ENCODE results near the gene PRSS35. TPM values are rescaled to one million over a fixed set of nuclear protein-coding genes. Genes with fewer than 3 reads are reported as not detected.

The PRSS35 gene
- total RNA-seq, 2 experiments from 2014 or later = not detected

DNA sequence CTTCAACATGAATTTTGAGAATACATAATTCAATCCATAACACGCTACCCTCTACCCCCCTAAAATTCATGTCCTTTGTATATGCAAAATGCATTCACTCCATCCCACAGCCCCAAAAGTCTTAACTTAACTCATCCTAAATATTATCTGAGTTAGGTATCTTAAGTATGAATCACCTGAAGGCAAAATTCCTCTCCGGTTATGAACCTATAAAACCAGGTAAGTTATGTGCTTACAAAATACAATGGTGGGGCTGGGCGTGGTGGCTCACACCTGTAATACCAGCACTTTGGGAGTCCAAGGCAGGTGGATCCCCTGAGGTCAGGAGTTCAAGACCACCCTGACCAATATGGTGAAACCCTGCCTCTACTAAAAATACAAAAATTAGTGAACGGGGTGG, 23.5 kb upstream of the PRSS35 start:
- H3K27me3 Mint-ChIP-seq = no peaks in the 10 kb centered on the region
- ATAC-seq (no peak), DNase-seq (no peak)
- no peak overlapping the region for H3K27ac Mint-ChIP-seq
- H3K9me3 Mint-ChIP-seq (ENCODE audit: low read depth) = no peaks in the 10 kb centered on the region
- H3K4me1 Mint-ChIP-seq = no peaks in the 10 kb centered on the region
- CTCF ChIA-PET = no interaction called here
- no peak overlapping the region for H3K4me3 Mint-ChIP-seq
- H3K36me3 Mint-ChIP-seq = no peaks in the 10 kb centered on the region

GRCh38 chr6:83490217-83490807, 22.0 kb upstream of the PRSS35 start:
- no peaks in the 10 kb centered on the region for H3K4me1 Mint-ChIP-seq
- CTCF ChIA-PET = no interaction called here
- H3K27ac Mint-ChIP-seq = no peak overlapping the region
- DNase-seq = no peak
- ATAC-seq = no peak
- H3K36me3 Mint-ChIP-seq = no peaks in the 10 kb centered on the region
- no peaks in the 10 kb centered on the region for H3K9me3 Mint-ChIP-seq (ENCODE audit: low read depth)
- H3K4me3 Mint-ChIP-seq = no peak overlapping the region
- no peaks in the 10 kb centered on the region for H3K27me3 Mint-ChIP-seq

DNA sequence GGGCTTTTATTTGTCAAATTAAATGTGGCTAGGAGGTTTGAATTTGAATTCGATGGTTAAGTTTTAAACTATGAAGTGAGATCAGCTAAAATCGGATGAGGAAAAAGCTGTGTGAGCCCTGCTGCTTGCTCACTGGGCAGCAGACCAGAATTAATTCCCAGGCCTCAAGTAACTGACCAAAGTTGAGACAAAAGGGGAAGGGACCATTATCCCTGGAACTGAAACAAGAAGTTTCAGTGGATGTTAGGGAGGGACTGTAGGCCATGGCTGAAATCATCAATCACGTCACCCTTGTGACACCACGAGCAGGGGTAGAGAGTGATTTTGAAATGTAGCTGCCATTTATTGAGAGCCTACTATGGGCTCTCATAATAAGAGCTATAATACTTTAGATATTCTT, 7.0 kb upstream of the PRSS35 start:
- Mint-ChIP-seq H3K4me1 (no peaks in the 10 kb centered on the region), H3K4me3 (no peak overlapping the region), H3K27ac (no peak overlapping the region), H3K36me3 (no peaks in the 10 kb centered on the region), H3K27me3 (peaks cover 11% of the 10 kb centered on the region), H3K9me3 (ENCODE audit: low read depth) (peaks cover 2% of the 10 kb centered on the region)
- DNase-seq (no peak), ATAC-seq (no peak)
- CTCF ChIA-PET = interaction anchor here (1.1 to 1.5 kb wide), 2 partner anchors 10 to 283 kb away, joined by 3 to 6 read pairs; no protein-coding TSS in a partner anchor

DNA sequence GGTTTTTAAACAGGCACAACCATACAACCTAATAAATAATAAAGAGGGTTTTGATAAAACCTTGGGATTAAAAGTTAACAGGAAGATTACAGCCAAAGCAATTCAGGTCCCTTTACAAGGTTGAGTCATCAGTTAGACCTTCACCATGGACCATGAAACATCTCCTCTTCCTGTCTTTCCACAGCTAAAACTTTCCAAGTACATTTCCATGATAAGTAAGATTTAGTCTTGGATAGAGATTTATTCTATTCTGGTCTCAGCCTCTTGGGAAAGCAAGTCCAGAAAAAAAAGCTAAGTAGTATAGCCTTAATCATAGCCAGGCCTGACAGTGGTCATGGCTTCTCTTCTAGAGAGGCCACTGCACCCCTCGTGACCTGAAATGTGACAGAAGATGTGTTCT, 2.9 kb upstream of the PRSS35 start:
- CTCF ChIA-PET = interaction anchor here (7.3 kb wide), 1 partner anchor 286 kb away, joined by 62 read pairs; no protein-coding TSS in a partner anchor
- Mint-ChIP-seq H3K9me3 (ENCODE audit: low read depth) (no peaks in the 10 kb centered on the region), H3K36me3 (no peaks in the 10 kb centered on the region), H3K27ac (no peak overlapping the region), H3K4me3 (no peak overlapping the region), H3K4me1 (peaks cover 7% of the 10 kb centered on the region), H3K27me3 (peaks cover 42% of the 10 kb centered on the region)
- no peak for DNase-seq
- ATAC-seq = no peak

GRCh38 chr6:83510791-83511190, 1.5 kb upstream of the PRSS35 start:
- Mint-ChIP-seq H3K4me3 (no peak overlapping the region), H3K27ac (no peak overlapping the region), H3K36me3 (no peaks in the 10 kb centered on the region), H3K4me1 (peaks cover 7% of the 10 kb centered on the region), H3K9me3 (ENCODE audit: low read depth) (no peaks in the 10 kb centered on the region), H3K27me3 (peaks cover 46% of the 10 kb centered on the region)
- DNase-seq = no peak
- CTCF ChIA-PET = interaction anchor here (1.1 to 7.3 kb wide), 3 partner anchors 25 to 443 kb away, joined by 5 to 62 read pairs (median 48); partner anchors contain the start of genes DOP1A and UBE3D
- ATAC-seq = no peak

DNA sequence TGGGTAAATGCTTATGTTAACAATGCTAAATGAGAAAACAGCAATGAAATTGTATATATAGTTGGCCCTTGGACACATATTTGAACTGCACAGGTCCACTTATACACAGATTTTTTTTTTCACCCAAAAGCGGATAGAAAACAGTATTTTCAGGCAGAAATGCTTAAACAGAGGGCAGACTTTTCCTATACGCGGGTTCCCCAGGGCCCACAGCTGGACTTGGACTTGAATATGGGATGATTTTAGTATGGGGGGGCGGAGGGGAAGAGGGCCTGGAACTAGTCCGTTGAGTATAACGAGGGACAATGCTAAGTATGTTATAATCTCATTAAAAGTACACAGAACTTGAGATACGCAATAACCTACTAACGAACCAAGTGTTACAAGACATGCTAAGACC, 1.1 kb upstream of the PRSS35 start:
- no peak for ATAC-seq
- no peaks in the 10 kb centered on the region for H3K9me3 Mint-ChIP-seq (ENCODE audit: low read depth)
- no peaks in the 10 kb centered on the region for H3K36me3 Mint-ChIP-seq
- DNase-seq = no peak
- peaks cover 7% of the 10 kb centered on the region for H3K4me1 Mint-ChIP-seq
- CTCF ChIA-PET = interaction anchor here (0.9 to 7.3 kb wide), 4 partner anchors 25 to 444 kb away, joined by 3 to 62 read pairs (median 26); partner anchors contain the start of genes DOP1A and UBE3D
- H3K27ac Mint-ChIP-seq = no peak overlapping the region
- peaks cover 46% of the 10 kb centered on the region for H3K27me3 Mint-ChIP-seq
- no peak overlapping the region for H3K4me3 Mint-ChIP-seq

DNA sequence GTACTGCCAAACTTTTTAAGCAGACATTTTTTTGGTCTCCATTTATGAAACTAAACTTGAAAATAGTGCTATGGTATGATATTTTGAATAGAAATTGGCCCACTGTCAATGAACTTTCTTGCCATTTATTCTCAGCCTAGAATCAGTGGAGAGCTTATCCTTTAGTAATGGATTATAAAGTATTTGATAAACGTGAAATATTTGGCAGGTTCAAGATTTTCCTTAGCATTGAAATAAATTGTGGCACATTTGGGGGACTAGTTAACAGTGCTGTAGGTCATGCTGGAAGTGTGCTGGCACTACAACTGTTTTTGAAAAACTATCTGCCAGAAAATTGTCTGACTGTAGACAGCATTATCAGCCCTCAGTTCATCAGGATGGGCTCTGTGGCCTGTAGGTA, 2.1 kb downstream of the PRSS35 start:
- Mint-ChIP-seq H3K27me3 (peaks cover 37% of the 10 kb centered on the region), H3K4me1 (peaks cover 7% of the 10 kb centered on the region), H3K4me3 (no peak overlapping the region), H3K27ac (no peak overlapping the region), H3K36me3 (no peaks in the 10 kb centered on the region), H3K9me3 (ENCODE audit: low read depth) (no peaks in the 10 kb centered on the region)
- ATAC-seq (no peak), DNase-seq (no peak)
- CTCF ChIA-PET = interaction anchor here (1.1 to 7.3 kb wide), 9 partner anchors 8 to 447 kb away, joined by 3 to 62 read pairs (median 6); partner anchors contain the start of genes DOP1A and UBE3D

- Mint-ChIP-seq H3K36me3 (no peaks in the 10 kb centered on the region), H3K4me1 (peaks cover 7% of the 10 kb centered on the region), H3K9me3 (ENCODE audit: low read depth) (no peaks in the 10 kb centered on the region), H3K27me3 (peaks cover 39% of the 10 kb centered on the region), H3K4me3 (no peak overlapping the region), H3K27ac (no peak overlapping the region)
- CTCF ChIA-PET = interaction anchor here (0.6 to 7.3 kb wide), 8 partner anchors 9 to 447 kb away, joined by 3 to 62 read pairs (median 6); partner anchors contain the start of genes DOP1A and UBE3D
- ATAC-seq (no peak), DNase-seq (no peak)
These were observed 2.6 kb downstream of the PRSS35 start for GRCh38 chr6:83514866-83515466.

DNA sequence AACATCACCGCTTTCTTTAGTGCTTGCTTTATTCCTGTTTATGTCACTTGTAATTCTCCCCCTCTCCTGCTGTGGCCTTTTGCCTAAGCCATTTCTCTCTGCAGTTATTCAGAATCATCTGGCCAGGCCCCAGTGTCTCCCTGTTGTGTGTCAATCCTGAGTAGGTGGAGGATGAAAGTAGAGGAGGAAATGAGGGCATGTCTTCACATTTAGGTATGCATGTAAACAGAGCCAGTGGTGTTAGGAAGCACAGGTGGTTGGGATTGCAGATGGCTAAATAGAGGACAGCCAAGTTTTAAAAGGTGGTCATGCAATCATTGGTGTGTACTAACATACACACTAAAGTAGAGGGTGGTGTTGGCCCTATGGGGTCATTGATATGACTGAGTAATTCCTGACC, 5.2 kb downstream of the PRSS35 start:
- no peak for ATAC-seq
- Mint-ChIP-seq H3K27ac (no peak overlapping the region), H3K27me3 (peaks cover 24% of the 10 kb centered on the region), H3K4me3 (no peak overlapping the region), H3K9me3 (ENCODE audit: low read depth) (no peaks in the 10 kb centered on the region), H3K36me3 (no peaks in the 10 kb centered on the region), H3K4me1 (no peaks in the 10 kb centered on the region)
- CTCF ChIA-PET = no interaction called here
- DNase-seq = no peak

GRCh38 chr6:83518816-83519480, 6.6 kb downstream of the PRSS35 start:
- no peaks in the 10 kb centered on the region for H3K36me3 Mint-ChIP-seq
- no peak overlapping the region for H3K4me3 Mint-ChIP-seq
- CTCF ChIA-PET = interaction anchor here (1.5 to 2.4 kb wide), 2 partner anchors 297 to 452 kb away, joined by 6 to 9 read pairs; partner anchors contain the start of gene DOP1A
- DNase-seq (no peak), ATAC-seq (no peak)
- no peak overlapping the region for H3K27ac Mint-ChIP-seq
- H3K4me1 Mint-ChIP-seq = no peaks in the 10 kb centered on the region
- no peaks in the 10 kb centered on the region for H3K9me3 Mint-ChIP-seq (ENCODE audit: low read depth)
- peaks cover 16% of the 10 kb centered on the region for H3K27me3 Mint-ChIP-seq

GRCh38 chr6:83536034-83536646, 23.8 kb downstream of the PRSS35 start:
- Mint-ChIP-seq H3K27me3 (peaks cover 2% of the 10 kb centered on the region), H3K9me3 (ENCODE audit: low read depth) (no peaks in the 10 kb centered on the region), H3K27ac (no peak overlapping the region), H3K4me3 (no peak overlapping the region), H3K4me1 (no peaks in the 10 kb centered on the region), H3K36me3 (no peaks in the 10 kb centered on the region)
- CTCF ChIA-PET = interaction anchor here (0.6 to 1.4 kb wide), 11 partner anchors 9 to 314 kb away, joined by 3 to 7 read pairs (median 4); no protein-coding TSS in a partner anchor
- DNase-seq = peak; percentile 55
- ATAC-seq = no peak

- CTCF ChIA-PET = interaction anchor here (0.6 to 1.4 kb wide), 11 partner anchors 9 to 315 kb away, joined by 3 to 7 read pairs (median 4); no protein-coding TSS in a partner anchor
- H3K4me1 Mint-ChIP-seq = no peaks in the 10 kb centered on the region
- H3K4me3 Mint-ChIP-seq = no peak overlapping the region
- no peak for ATAC-seq
- no peaks in the 10 kb centered on the region for H3K36me3 Mint-ChIP-seq
- peaks cover 2% of the 10 kb centered on the region for H3K27me3 Mint-ChIP-seq
- H3K9me3 Mint-ChIP-seq (ENCODE audit: low read depth) = no peaks in the 10 kb centered on the region
- no peak for DNase-seq
- no peak overlapping the region for H3K27ac Mint-ChIP-seq
These were observed 24.6 kb downstream of the PRSS35 start for GRCh38 chr6:83536647-83537589.
